ENCODE data around the gene PIMREG. TPM values are rescaled to one million over a fixed set of nuclear protein-coding genes. Genes with fewer than 3 reads are reported as not detected.
A peak's percentile ranks its signal among the peaks of the same experiment; 100 is the strongest.

The PIMREG gene
- total RNA-seq, 1 experiment from 2014 or later: 52.2 TPM

DNA sequence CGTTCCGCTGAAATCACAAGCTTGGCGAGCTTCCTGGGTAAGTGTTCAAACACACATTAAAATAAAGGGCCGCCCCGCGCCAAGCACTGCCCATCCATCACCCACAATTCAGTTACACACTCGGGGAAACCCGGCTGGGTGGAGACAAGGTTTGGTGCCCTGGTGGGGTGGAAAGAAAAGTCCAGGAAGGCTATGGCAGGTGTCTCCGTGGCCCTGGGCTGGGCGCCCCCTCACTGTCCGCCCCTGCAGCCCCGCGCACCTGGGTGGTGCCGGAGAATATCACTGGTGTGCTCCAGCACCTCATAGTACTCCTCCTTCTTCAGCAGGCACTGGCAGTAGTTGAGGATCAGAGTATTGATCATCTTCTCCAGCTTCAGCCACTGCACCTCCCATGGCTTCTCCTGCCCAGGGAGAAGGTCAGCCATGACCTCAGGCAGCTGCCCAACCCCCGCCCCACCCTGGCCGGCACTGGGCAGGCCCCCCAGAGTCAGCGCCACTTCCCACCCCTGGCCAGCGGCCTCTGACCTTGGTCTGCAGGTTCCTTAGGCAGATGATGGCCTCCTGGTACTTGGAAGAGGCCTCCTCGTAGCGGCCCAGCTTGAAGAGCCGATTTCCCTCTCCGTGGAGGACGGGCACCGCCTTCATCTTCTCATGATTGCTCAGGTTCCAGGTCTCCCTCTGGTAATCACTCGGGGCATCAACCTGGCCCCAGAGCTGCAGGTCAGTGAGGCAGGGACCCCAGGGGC is 17.7 kb upstream of the PIMREG start:
- H3K27ac ChIP-seq: no peak overlapping the region
- ChIA-PET CTCF (no interaction called here), POLR2A (ENCODE audit: unreplicated experiment) (no interaction called here)
- TF ChIP-seq, protein P1, sequence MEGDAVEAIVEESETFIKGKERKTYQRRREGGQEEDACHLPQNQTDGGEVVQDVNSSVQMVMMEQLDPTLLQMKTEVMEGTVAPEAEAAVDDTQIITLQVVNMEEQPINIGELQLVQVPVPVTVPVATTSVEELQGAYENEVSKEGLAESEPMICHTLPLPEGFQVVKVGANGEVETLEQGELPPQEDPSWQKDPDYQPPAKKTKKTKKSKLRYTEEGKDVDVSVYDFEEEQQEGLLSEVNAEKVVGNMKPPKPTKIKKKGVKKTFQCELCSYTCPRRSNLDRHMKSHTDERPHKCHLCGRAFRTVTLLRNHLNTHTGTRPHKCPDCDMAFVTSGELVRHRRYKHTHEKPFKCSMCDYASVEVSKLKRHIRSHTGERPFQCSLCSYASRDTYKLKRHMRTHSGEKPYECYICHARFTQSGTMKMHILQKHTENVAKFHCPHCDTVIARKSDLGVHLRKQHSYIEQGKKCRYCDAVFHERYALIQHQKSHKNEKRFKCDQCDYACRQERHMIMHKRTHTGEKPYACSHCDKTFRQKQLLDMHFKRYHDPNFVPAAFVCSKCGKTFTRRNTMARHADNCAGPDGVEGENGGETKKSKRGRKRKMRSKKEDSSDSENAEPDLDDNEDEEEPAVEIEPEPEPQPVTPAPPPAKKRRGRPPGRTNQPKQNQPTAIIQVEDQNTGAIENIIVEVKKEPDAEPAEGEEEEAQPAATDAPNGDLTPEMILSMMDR (conservative IDR thresholded peaks at IDR 0.05): no peak
- no peak for TF ChIP-seq EZH2 (IDR thresholded peaks at IDR 0.05; ENCODE audit: low read depth)
- H4K20me1 ChIP-seq (ENCODE audit: insufficient read depth): no peaks in the 10 kb centered on the region
- no peaks in the 10 kb centered on the region for H3F3A ChIP-seq (ENCODE audit: insufficient read depth, low read depth)
- peaks cover 84% of the 10 kb centered on the region for H3K27me3 ChIP-seq (ENCODE audit: insufficient read depth, low read depth)
- H3K9me2 ChIP-seq (ENCODE audit: insufficient read depth): no peaks in the 10 kb centered on the region
- peaks cover 8% of the 10 kb centered on the region; the same call in 1 of the 2 replicates for H3K9me3 ChIP-seq (ENCODE audit: insufficient read depth, low read depth)
- H3K4me1 ChIP-seq (replicated peaks; ENCODE audit: insufficient read depth): no peaks in the 10 kb centered on the region
- H3K36me3 ChIP-seq (ENCODE audit: low read depth): no peaks in the 10 kb centered on the region
- intact Hi-C loops (cut with micrococcal nuclease; ENCODE audit: unreplicated experiment): loop anchor here (10.0 kb wide), 1 partner anchor 1182 kb away; no protein-coding TSS in a partner anchor
- H2AFZ ChIP-seq: no peak overlapping the region
- no peak for DNase-seq
- H3K79me2 ChIP-seq (ENCODE audit: low read depth): no peaks in the 10 kb centered on the region
- no TSS peak for BruUV-seq (replicated peaks)
- no peak overlapping the region for H3K4me3 ChIP-seq
- no peak overlapping the region for H3K4me2 ChIP-seq

DNA sequence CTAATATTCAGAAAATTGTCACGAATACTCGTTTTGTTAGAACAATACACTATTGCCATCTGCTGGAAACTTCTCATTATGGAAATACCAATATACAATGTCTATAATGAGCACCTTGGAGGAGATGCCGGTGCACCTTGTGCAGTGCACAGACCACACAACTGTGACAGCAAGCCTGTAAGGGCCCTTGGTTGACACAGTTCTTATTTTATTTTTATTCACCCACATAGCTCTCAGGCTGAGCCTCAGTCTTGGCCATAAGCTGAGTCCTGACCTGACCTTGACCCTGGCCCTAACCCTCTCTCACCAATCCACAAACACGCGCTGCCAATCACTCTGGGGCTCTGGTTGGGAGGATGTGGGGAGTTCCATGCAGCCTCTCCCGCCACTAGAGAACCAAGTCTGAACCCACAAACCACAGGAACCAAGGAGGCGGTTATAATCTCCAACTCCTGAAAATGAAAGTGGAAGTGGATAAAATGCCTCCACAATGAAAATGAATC is 16.9 kb upstream of the PIMREG start:
- BruUV-seq (replicated peaks): no TSS peak
- DNase-seq: no peak
- H2AFZ ChIP-seq: no peak overlapping the region
- peaks cover 8% of the 10 kb centered on the region; the same call in 1 of the 2 replicates for H3K9me3 ChIP-seq (ENCODE audit: insufficient read depth, low read depth)
- H3F3A ChIP-seq (ENCODE audit: insufficient read depth, low read depth): no peaks in the 10 kb centered on the region
- ChIA-PET CTCF (no interaction called here), POLR2A (ENCODE audit: unreplicated experiment) (no interaction called here)
- intact Hi-C loops (cut with micrococcal nuclease; ENCODE audit: unreplicated experiment): loop anchor here (10.0 kb wide), 1 partner anchor 1183 kb away; no protein-coding TSS in a partner anchor
- no peaks in the 10 kb centered on the region for H3K4me1 ChIP-seq (replicated peaks; ENCODE audit: insufficient read depth)
- H3K79me2 ChIP-seq (ENCODE audit: low read depth): no peaks in the 10 kb centered on the region
- no peak for TF ChIP-seq EZH2 (IDR thresholded peaks at IDR 0.05; ENCODE audit: low read depth)
- TF ChIP-seq, protein P1 (conservative IDR thresholded peaks at IDR 0.05): peak; percentile 42; the same call in 1 of the 2 replicates
- no peak overlapping the region for H3K4me3 ChIP-seq
- H3K9me2 ChIP-seq (ENCODE audit: insufficient read depth): no peaks in the 10 kb centered on the region
- no peak overlapping the region for H3K27ac ChIP-seq
- no peaks in the 10 kb centered on the region for H3K36me3 ChIP-seq (ENCODE audit: low read depth)
- peak overlapping the region; percentile 41; the same call in 1 of the 2 replicates for H3K4me2 ChIP-seq
- peaks cover 92% of the 10 kb centered on the region for H3K27me3 ChIP-seq (ENCODE audit: insufficient read depth, low read depth)
- no peaks in the 10 kb centered on the region for H4K20me1 ChIP-seq (ENCODE audit: insufficient read depth)

DNA sequence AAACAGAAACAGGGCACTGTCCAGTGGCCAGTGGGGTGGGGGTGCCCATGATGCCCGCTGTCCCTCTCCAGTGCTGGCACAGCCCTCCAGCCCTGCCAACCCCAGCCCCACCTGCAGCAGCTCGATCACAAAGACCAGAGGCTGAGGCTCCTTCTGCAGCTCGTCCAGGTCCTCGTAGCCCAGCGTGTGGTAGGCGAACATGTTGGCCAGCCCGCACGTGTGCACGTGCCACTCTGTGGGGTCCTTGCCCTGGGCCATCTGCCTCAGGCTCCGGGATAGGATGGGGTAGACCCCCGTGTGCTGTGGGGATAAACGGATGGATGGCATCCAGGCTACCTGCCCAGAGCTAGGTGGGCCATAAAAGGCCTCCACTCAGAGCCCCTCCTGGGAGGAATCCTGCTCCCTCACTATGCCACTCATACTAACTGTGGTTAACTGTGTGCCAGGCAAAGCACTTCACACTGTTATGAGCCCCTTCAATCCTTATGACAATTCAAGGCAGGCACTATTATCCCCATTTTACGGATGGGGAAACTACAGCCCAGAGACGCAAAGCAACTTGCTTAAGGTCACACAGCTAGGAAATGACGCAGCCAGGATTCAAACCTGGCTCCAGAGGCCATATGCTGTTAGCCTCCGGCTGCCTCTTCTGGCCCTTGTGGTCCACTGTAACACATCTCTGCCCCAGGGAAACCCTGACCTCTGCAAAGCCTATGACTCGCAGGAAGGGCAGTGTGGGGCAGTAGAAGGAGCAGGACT is 15.9 kb upstream of the PIMREG start:
- Histone ChIP-seq H4K20me1 (ENCODE audit: insufficient read depth) (no peaks in the 10 kb centered on the region), H3K27ac (no peak overlapping the region), H3K9me2 (ENCODE audit: insufficient read depth) (no peaks in the 10 kb centered on the region), H2AFZ (no peak overlapping the region), H3K4me1 (replicated peaks; ENCODE audit: insufficient read depth) (no peaks in the 10 kb centered on the region), H3K36me3 (ENCODE audit: low read depth) (no peaks in the 10 kb centered on the region), H3K9me3 (ENCODE audit: insufficient read depth, low read depth) (peaks cover 8% of the 10 kb centered on the region; the same call in 1 of the 2 replicates), H3F3A (ENCODE audit: insufficient read depth, low read depth) (no peaks in the 10 kb centered on the region), H3K27me3 (ENCODE audit: insufficient read depth, low read depth) (peaks cover 96% of the 10 kb centered on the region), H3K4me3 (no peak overlapping the region), H3K4me2 (no peak overlapping the region), H3K79me2 (ENCODE audit: low read depth) (no peaks in the 10 kb centered on the region)
- intact Hi-C loops (cut with micrococcal nuclease; ENCODE audit: unreplicated experiment): loop anchor here (10.0 kb wide), 1 partner anchor 1184 kb away; no protein-coding TSS in a partner anchor
- no TSS peak for BruUV-seq (replicated peaks)
- no peak for DNase-seq
- ChIA-PET POLR2A (ENCODE audit: unreplicated experiment) (no interaction called here), CTCF (no interaction called here)
- TF ChIP-seq EZH2 (IDR thresholded peaks at IDR 0.05; ENCODE audit: low read depth): no peak
- TF ChIP-seq, protein P1 (conservative IDR thresholded peaks at IDR 0.05): no peak
